PC-9 (cell line): ENCODE results near the gene PHF21B.

Experiments
- EZH2 ChIP-seq: fragments of 200-600 bp; sonication (generic); IDR thresholded peaks from 2 replicates; pipeline ENCODE4 v1.8.0; 2017; ENCODE audit warnings: antibody characterized with exemption, low read depth
- TF ChIP-seq, protein P1 (sequence below): fragments of 200-600 bp; sonication (generic); conservative IDR thresholded peaks from 2 replicates; pipeline ENCODE4 v1.6.1; 2017; ENCODE audit warnings: mixed run types, antibody characterized with exemption, mild to moderate bottlenecking, moderate library complexity

DNA sequence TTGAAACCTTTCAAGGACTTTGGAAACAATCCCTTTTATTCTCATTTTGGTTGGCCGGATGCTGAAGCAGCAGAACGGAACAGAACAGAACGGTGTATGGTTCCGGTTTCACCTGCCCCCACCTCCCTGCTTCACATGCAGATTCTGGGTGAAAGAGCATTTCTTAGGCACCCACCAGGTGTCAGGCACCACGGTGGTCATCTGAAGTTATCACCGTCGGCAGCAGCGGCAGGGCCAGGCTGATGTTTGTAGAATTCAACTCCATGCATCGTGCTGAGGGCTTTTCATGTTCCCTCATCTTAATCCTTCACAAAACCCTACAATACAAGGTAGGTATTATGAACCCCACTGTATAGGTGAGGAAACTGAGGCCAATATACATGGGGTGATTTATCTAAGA lies 13.6 kb upstream of the PHF21B start:
- TF ChIP-seq, protein P1, sequence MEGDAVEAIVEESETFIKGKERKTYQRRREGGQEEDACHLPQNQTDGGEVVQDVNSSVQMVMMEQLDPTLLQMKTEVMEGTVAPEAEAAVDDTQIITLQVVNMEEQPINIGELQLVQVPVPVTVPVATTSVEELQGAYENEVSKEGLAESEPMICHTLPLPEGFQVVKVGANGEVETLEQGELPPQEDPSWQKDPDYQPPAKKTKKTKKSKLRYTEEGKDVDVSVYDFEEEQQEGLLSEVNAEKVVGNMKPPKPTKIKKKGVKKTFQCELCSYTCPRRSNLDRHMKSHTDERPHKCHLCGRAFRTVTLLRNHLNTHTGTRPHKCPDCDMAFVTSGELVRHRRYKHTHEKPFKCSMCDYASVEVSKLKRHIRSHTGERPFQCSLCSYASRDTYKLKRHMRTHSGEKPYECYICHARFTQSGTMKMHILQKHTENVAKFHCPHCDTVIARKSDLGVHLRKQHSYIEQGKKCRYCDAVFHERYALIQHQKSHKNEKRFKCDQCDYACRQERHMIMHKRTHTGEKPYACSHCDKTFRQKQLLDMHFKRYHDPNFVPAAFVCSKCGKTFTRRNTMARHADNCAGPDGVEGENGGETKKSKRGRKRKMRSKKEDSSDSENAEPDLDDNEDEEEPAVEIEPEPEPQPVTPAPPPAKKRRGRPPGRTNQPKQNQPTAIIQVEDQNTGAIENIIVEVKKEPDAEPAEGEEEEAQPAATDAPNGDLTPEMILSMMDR, result no peak
- no peak for TF ChIP-seq EZH2
